Activated CD4-positive, alpha-beta memory T cell treated with anti-CD3 and anti-CD28 coated beads, Interleukin-2, amount 10 ng/mL, durations not matched to agents 7 days and 5 days (primary cell): ENCODE results near the gene ARHGEF3. TPM values are rescaled to one million over a fixed set of nuclear protein-coding genes. Genes with fewer than 3 reads are reported as not detected.

ENCODE experiments used
- CTCF ChIA-PET: fragments of 350-600 bp; sonication (Branson Sonifier 250); formaldehyde crosslinking; loops from one replicate; lab custom pipeline; 2021; ENCODE audit warnings: antibody characterized with exemption, inconsistent platforms; lab: Charles Lee
- POLR2A ChIA-PET: fragments of 350-600 bp; sonication (Branson Sonifier 250); formaldehyde crosslinking; loops from one replicate; lab custom pipeline; 2021; ENCODE audit warnings: antibody characterized with exemption; lab: Charles Lee
- DNase-seq: peaks from one replicate; pipeline ENCODE4 v3.0.0-alpha.2; 2020
- H3K27ac Mint-ChIP-seq: one replicate; pipeline ENCODE4 v1.8.0; 2021; ENCODE audit warnings: mild to moderate bottlenecking, mixed read lengths
- H3K27me3 Mint-ChIP-seq: one replicate; pipeline ENCODE4 v1.8.0; 2021; ENCODE audit warnings: mixed read lengths
- H3K36me3 Mint-ChIP-seq: one replicate; pipeline ENCODE4 v1.8.0; 2021; ENCODE audit warnings: low read depth, mixed read lengths
- H3K4me1 Mint-ChIP-seq: one replicate; pipeline ENCODE4 v1.8.0; 2021; ENCODE audit warnings: mixed read lengths
- H3K4me3 Mint-ChIP-seq: one replicate; pipeline ENCODE4 v1.8.0; 2021; ENCODE audit warnings: mild to moderate bottlenecking, mixed read lengths
- H3K9me3 Mint-ChIP-seq: one replicate; pipeline ENCODE4 v1.8.0; 2021; ENCODE audit warnings: mixed read lengths
- total RNA-seq, 2 experiments: library from RNA; stranded (reverse); gene quantifications; one replicate each; pipeline ENCODE4 v1.2.3, GENCODE V29; 2021

ARHGEF3 gene
- 10 to 100 TPM; 71.3 TPM for total RNA-seq

- peak; percentile 89 for DNase-seq
- ChIA-PET CTCF (interaction anchor here (0.6 to 7.9 kb wide), 18 partner anchors 10 to 187 kb away, joined by 3 to 247 read pairs (median 6); no protein-coding TSS in a partner anchor), POLR2A (interaction anchor here (0.6 to 9.7 kb wide), 25 partner anchors 11 to 244 kb away, joined by 3 to 168 read pairs (median 11); partner anchors contain the start of genes CCDC66 and TASOR)
- no peaks in the 10 kb centered on the region for H3K9me3 Mint-ChIP-seq
- H3K4me3 Mint-ChIP-seq, result peak within 1 kb of the TSS; percentile 90
- H3K27ac Mint-ChIP-seq, result peak within 1 kb of the TSS; percentile 76
- H3K36me3 Mint-ChIP-seq, result peaks cover 15% of the 10 kb centered on the region
- peaks cover 48% of the 10 kb centered on the region for H3K4me1 Mint-ChIP-seq
- H3K27me3 Mint-ChIP-seq, result no peaks in the 10 kb centered on the region
Measured at GRCh38 chr3:56801662-56802377, at the start of gene ARHGEF3. Gene ARHGEF3 (minus strand): TSS chr3:56801949. CDS start chr3:56801798, 151 bp downstream.

- H3K4me3 Mint-ChIP-seq, result no peak overlapping the region
- H3K9me3 Mint-ChIP-seq, result peaks cover 4% of the 10 kb centered on the region
- ChIA-PET CTCF (interaction anchor here (0.6 to 1.0 kb wide), 2 partner anchors 119 to 139 kb away, joined by 3 to 4 read pairs; no protein-coding TSS in a partner anchor), POLR2A (no interaction called here)
- H3K36me3 Mint-ChIP-seq, result peaks cover 14% of the 10 kb centered on the region
- no peaks in the 10 kb centered on the region for H3K27me3 Mint-ChIP-seq
- no peak for DNase-seq
- peaks cover 3% of the 10 kb centered on the region for H3K4me1 Mint-ChIP-seq
- H3K27ac Mint-ChIP-seq, result no peak overlapping the region
Measured at GRCh38 chr3:56849698-56850097, 47.9 kb upstream of the ARHGEF3 start.

- H3K4me1 Mint-ChIP-seq, result peaks cover 3% of the 10 kb centered on the region
- H3K9me3 Mint-ChIP-seq, result peaks cover 4% of the 10 kb centered on the region
- peaks cover 15% of the 10 kb centered on the region for H3K36me3 Mint-ChIP-seq
- no peak for DNase-seq
- no peak overlapping the region for H3K27ac Mint-ChIP-seq
- POLR2A ChIA-PET, result interaction anchor here (1.5 kb wide), 1 partner anchor 7 kb away, joined by 3 read pairs; no protein-coding TSS in a partner anchor
- no peak overlapping the region for H3K4me3 Mint-ChIP-seq
- CTCF ChIA-PET, result no interaction called here
- H3K27me3 Mint-ChIP-seq, result no peaks in the 10 kb centered on the region
Measured at GRCh38 chr3:56845505-56845904, 43.8 kb upstream of the ARHGEF3 start.

- ChIA-PET CTCF (interaction anchor here (0.5 kb wide), 1 partner anchor 137 kb away, joined by 3 read pairs; no protein-coding TSS in a partner anchor), POLR2A (no interaction called here)
- no peak for DNase-seq
- peaks cover 4% of the 10 kb centered on the region for H3K9me3 Mint-ChIP-seq
- H3K27me3 Mint-ChIP-seq, result no peaks in the 10 kb centered on the region
- no peak overlapping the region for H3K4me3 Mint-ChIP-seq
- H3K4me1 Mint-ChIP-seq, result peaks cover 3% of the 10 kb centered on the region
- H3K36me3 Mint-ChIP-seq, result peaks cover 15% of the 10 kb centered on the region
- H3K27ac Mint-ChIP-seq, result no peak overlapping the region
Measured at GRCh38 chr3:56844536-56844935, 42.8 kb upstream of the ARHGEF3 start.

GRCh38 chr3:56839784-56840715, 38.3 kb upstream of the ARHGEF3 start:
- Mint-ChIP-seq H3K4me3 (no peak overlapping the region), H3K4me1 (peaks cover 4% of the 10 kb centered on the region), H3K27ac (no peak overlapping the region), H3K9me3 (no peaks in the 10 kb centered on the region), H3K27me3 (no peaks in the 10 kb centered on the region), H3K36me3 (peaks cover 5% of the 10 kb centered on the region)
- no peak for DNase-seq
- ChIA-PET CTCF (no interaction called here), POLR2A (interaction anchor here (0.7 to 1.3 kb wide), 2 partner anchors 77 to 85 kb away, joined by 3 read pairs; no protein-coding TSS in a partner anchor)

GRCh38 chr3:56838448-56838847, 36.7 kb upstream of the ARHGEF3 start:
- DNase-seq, result no peak
- H3K27ac Mint-ChIP-seq, result no peak overlapping the region
- POLR2A ChIA-PET, result interaction anchor here (1.3 kb wide), 1 partner anchor 8 kb away, joined by 3 read pairs; no protein-coding TSS in a partner anchor
- H3K4me1 Mint-ChIP-seq, result peaks cover 4% of the 10 kb centered on the region
- H3K4me3 Mint-ChIP-seq, result no peak overlapping the region
- H3K27me3 Mint-ChIP-seq, result no peaks in the 10 kb centered on the region
- no peaks in the 10 kb centered on the region for H3K9me3 Mint-ChIP-seq
- CTCF ChIA-PET, result no interaction called here
- no peaks in the 10 kb centered on the region for H3K36me3 Mint-ChIP-seq

GRCh38 chr3:56837196-56837955, 35.6 kb upstream of the ARHGEF3 start:
- Mint-ChIP-seq H3K36me3 (no peaks in the 10 kb centered on the region), H3K27ac (no peak overlapping the region), H3K27me3 (no peaks in the 10 kb centered on the region), H3K4me1 (peaks cover 4% of the 10 kb centered on the region), H3K4me3 (no peak overlapping the region), H3K9me3 (no peaks in the 10 kb centered on the region)
- no peak for DNase-seq
- POLR2A ChIA-PET, result interaction anchor here (1.3 kb wide), 1 partner anchor 9 kb away, joined by 3 read pairs; no protein-coding TSS in a partner anchor
- CTCF ChIA-PET, result no interaction called here

- no peaks in the 10 kb centered on the region for H3K9me3 Mint-ChIP-seq
- H3K27ac Mint-ChIP-seq, result no peak overlapping the region
- no peaks in the 10 kb centered on the region for H3K36me3 Mint-ChIP-seq
- DNase-seq, result no peak
- ChIA-PET POLR2A (no interaction called here), CTCF (interaction anchor here (1.1 kb wide), 1 partner anchor 132 kb away, joined by 7 read pairs; no protein-coding TSS in a partner anchor)
- H3K4me1 Mint-ChIP-seq, result peaks cover 4% of the 10 kb centered on the region
- no peaks in the 10 kb centered on the region for H3K27me3 Mint-ChIP-seq
- H3K4me3 Mint-ChIP-seq, result no peak overlapping the region
Measured at GRCh38 chr3:56836276-56837163, 34.8 kb upstream of the ARHGEF3 start.

GRCh38 chr3:56835650-56836227, 34.0 kb upstream of the ARHGEF3 start:
- Mint-ChIP-seq H3K9me3 (no peaks in the 10 kb centered on the region), H3K27me3 (no peaks in the 10 kb centered on the region), H3K4me3 (no peak overlapping the region), H3K4me1 (peaks cover 4% of the 10 kb centered on the region), H3K36me3 (no peaks in the 10 kb centered on the region), H3K27ac (no peak overlapping the region)
- DNase-seq, result no peak
- ChIA-PET POLR2A (no interaction called here), CTCF (interaction anchor here (1.1 kb wide), 1 partner anchor 131 kb away, joined by 7 read pairs; no protein-coding TSS in a partner anchor)

GRCh38 chr3:56833536-56833935, 31.8 kb upstream of the ARHGEF3 start:
- Mint-ChIP-seq H3K4me1 (peaks cover 4% of the 10 kb centered on the region), H3K4me3 (no peak overlapping the region), H3K27me3 (no peaks in the 10 kb centered on the region), H3K36me3 (no peaks in the 10 kb centered on the region), H3K27ac (no peak overlapping the region), H3K9me3 (no peaks in the 10 kb centered on the region)
- CTCF ChIA-PET, result interaction anchor here (0.6 to 0.9 kb wide), 2 partner anchors 30 to 34 kb away, joined by 3 read pairs; no protein-coding TSS in a partner anchor
- POLR2A ChIA-PET, result no interaction called here
- no peak for DNase-seq

- no peak overlapping the region for H3K4me3 Mint-ChIP-seq
- H3K27ac Mint-ChIP-seq, result no peak overlapping the region
- POLR2A ChIA-PET, result no interaction called here
- no peak for DNase-seq
- peaks cover 3% of the 10 kb centered on the region for H3K4me1 Mint-ChIP-seq
- H3K27me3 Mint-ChIP-seq, result no peaks in the 10 kb centered on the region
- no peaks in the 10 kb centered on the region for H3K9me3 Mint-ChIP-seq
- H3K36me3 Mint-ChIP-seq, result no peaks in the 10 kb centered on the region
- CTCF ChIA-PET, result no interaction called here
Measured at GRCh38 chr3:56833022-56833421, 31.3 kb upstream of the ARHGEF3 start.
